WTC11 (cell line): ENCODE results near the gene RAB17. TPM values are rescaled to one million over a fixed set of nuclear protein-coding genes. Genes with fewer than 3 reads are reported as not detected.

ENCODE experiments used
- ATAC-seq: fragments of 200-7000 bp; cut with Tn5 transposase; 2 replicates; pipeline ENCODE4 v1.10.0; 2021; ENCODE audit warnings: mild to moderate bottlenecking, moderate library complexity
- CTCF ChIA-PET: fragments of 300-600 bp; sonication (Branson Sonifier 250); formaldehyde crosslinking; loops from one replicate; lab custom pipeline; 2021; ENCODE audit warnings: antibody characterized with exemption; lab: Charles Lee
- POLR2A ChIA-PET: fragments of 350-600 bp; sonication (Branson Sonifier 250); formaldehyde crosslinking; loops from one replicate; lab custom pipeline; 2021; ENCODE audit warnings: antibody characterized with exemption; lab: Charles Lee
- DNase-seq: peaks from one replicate; pipeline ENCODE4 v3.0.0; 2021; ENCODE audit warnings: low spot score
- H3K27ac Mint-ChIP-seq: 2 replicates; pipeline ENCODE4 v1.8.0; 2021; ENCODE audit warnings: mixed read lengths
- H3K27me3 Mint-ChIP-seq: 2 replicates; pipeline ENCODE4 v1.8.0; 2021; ENCODE audit warnings: low read depth, mild to moderate bottlenecking, moderate library complexity, mixed read lengths
- H3K36me3 Mint-ChIP-seq: 2 replicates; pipeline ENCODE4 v1.8.0; 2021; ENCODE audit warnings: mixed read lengths
- H3K4me1 Mint-ChIP-seq: 2 replicates; pipeline ENCODE4 v1.8.0; 2022; ENCODE audit warnings: mixed read lengths
- H3K4me3 Mint-ChIP-seq: 2 replicates; pipeline ENCODE4 v1.8.0; 2021; ENCODE audit warnings: mild to moderate bottlenecking, moderate library complexity, mixed read lengths
- H3K9me3 Mint-ChIP-seq: 2 replicates; pipeline ENCODE4 v1.8.0; 2021; ENCODE audit warnings: mixed read lengths
- FOXP1 ChIP-seq: sonication (generic); formaldehyde crosslinking; IDR thresholded peaks from 2 replicates; pipeline ENCODE4 v1.8.0; 2022; ENCODE audit warnings: missing genetic modification reagents, mild to moderate bottlenecking, moderate library complexity, borderline replicate concordance
- ZNF317 ChIP-seq: sonication (generic); formaldehyde crosslinking; IDR thresholded peaks from 2 replicates; pipeline ENCODE4 v1.8.1; 2023; ENCODE audit warnings: low read depth, mild to moderate bottlenecking, moderate library complexity, missing genetic modification reagents, borderline replicate concordance
- total RNA-seq: library from RNA; stranded (reverse); gene quantifications from 3 replicates; pipeline ENCODE4 v1.2.3, GENCODE V29; 2021
- TF ChIP-seq, protein P1 (sequence below): sonication (generic); formaldehyde crosslinking; IDR thresholded peaks from 2 replicates; pipeline ENCODE4 v1.8.0; 2023; ENCODE audit warnings: missing genetic modification reagents, mild to moderate bottlenecking, borderline replicate concordance
- TF ChIP-seq, protein P2 (sequence below): sonication (generic); formaldehyde crosslinking; IDR thresholded peaks from 2 replicates; pipeline ENCODE4 v1.8.1; 2023; ENCODE audit warnings: mild to moderate bottlenecking, missing genetic modification reagents
- TF ChIP-seq, protein P3 (sequence below): sonication (generic); formaldehyde crosslinking; IDR thresholded peaks from 2 replicates; pipeline ENCODE4 v1.8.1; 2023; ENCODE audit warnings: mild to moderate bottlenecking, missing genetic modification reagents, moderate library complexity
- TF ChIP-seq, protein P4 (sequence below): sonication (generic); formaldehyde crosslinking; conservative IDR thresholded peaks from 2 replicates; pipeline ENCODE4 v1.8.1; 2023; ENCODE audit warnings: mild to moderate bottlenecking, low read depth, missing genetic modification reagents, moderate library complexity
- TF ChIP-seq, protein P5 (sequence below): sonication (generic); formaldehyde crosslinking; IDR thresholded peaks from 2 replicates; pipeline ENCODE4 v1.8.0; 2022; ENCODE audit warnings: missing genetic modification reagents

The RAB17 gene
- total RNA-seq, 1 experiment from 2014 or later = 140 TPM

DNA sequence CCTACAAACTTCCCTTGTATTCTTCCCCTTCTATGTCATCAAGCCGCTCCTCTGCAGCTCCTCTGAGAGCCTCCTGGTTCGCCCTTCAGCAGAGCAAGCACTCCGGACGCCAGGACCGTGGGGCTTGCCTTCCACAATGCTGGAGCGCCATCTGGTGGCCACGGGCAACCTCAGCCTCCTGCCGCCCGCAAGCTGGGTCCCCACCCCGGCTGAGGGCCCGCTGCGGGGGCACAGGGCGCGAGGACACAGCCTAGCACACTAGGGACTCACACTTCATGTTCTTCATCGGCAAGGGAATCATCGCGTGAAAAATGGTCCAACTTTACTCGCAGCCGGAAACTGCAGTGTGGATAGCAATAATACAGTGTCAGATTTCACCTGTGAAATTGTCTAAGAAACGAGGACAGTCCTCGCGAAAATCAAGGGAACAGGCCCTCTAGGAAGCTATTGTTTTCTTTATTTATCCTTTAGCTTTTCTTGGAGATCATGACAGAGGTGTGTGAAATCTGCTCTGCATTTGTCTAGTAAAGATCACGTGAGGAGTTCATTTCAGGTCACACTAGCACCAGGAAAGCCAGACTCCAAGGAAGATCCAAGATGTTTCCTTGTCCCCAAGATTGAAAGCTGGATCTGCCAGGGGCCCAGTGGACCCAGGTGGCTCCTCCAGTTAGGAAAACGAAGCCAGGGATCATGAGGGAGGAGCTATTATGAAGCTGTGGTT lies 18.4 kb downstream of the RAB17 start (continued):
- TF ChIP-seq, protein P1, sequence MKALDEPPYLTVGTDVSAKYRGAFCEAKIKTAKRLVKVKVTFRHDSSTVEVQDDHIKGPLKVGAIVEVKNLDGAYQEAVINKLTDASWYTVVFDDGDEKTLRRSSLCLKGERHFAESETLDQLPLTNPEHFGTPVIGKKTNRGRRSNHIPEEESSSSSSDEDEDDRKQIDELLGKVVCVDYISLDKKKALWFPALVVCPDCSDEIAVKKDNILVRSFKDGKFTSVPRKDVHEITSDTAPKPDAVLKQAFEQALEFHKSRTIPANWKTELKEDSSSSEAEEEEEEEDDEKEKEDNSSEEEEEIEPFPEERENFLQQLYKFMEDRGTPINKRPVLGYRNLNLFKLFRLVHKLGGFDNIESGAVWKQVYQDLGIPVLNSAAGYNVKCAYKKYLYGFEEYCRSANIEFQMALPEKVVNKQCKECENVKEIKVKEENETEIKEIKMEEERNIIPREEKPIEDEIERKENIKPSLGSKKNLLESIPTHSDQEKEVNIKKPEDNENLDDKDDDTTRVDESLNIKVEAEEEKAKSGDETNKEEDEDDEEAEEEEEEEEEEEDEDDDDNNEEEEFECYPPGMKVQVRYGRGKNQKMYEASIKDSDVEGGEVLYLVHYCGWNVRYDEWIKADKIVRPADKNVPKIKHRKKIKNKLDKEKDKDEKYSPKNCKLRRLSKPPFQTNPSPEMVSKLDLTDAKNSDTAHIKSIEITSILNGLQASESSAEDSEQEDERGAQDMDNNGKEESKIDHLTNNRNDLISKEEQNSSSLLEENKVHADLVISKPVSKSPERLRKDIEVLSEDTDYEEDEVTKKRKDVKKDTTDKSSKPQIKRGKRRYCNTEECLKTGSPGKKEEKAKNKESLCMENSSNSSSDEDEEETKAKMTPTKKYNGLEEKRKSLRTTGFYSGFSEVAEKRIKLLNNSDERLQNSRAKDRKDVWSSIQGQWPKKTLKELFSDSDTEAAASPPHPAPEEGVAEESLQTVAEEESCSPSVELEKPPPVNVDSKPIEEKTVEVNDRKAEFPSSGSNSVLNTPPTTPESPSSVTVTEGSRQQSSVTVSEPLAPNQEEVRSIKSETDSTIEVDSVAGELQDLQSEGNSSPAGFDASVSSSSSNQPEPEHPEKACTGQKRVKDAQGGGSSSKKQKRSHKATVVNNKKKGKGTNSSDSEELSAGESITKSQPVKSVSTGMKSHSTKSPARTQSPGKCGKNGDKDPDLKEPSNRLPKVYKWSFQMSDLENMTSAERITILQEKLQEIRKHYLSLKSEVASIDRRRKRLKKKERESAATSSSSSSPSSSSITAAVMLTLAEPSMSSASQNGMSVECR = 0 out of 2 replicates have a peak, but pooled peaks have one; percentile 39
- TF ChIP-seq ZNF317 (CRISPR knock-in tag) = no peak
- TF ChIP-seq, protein P2, sequence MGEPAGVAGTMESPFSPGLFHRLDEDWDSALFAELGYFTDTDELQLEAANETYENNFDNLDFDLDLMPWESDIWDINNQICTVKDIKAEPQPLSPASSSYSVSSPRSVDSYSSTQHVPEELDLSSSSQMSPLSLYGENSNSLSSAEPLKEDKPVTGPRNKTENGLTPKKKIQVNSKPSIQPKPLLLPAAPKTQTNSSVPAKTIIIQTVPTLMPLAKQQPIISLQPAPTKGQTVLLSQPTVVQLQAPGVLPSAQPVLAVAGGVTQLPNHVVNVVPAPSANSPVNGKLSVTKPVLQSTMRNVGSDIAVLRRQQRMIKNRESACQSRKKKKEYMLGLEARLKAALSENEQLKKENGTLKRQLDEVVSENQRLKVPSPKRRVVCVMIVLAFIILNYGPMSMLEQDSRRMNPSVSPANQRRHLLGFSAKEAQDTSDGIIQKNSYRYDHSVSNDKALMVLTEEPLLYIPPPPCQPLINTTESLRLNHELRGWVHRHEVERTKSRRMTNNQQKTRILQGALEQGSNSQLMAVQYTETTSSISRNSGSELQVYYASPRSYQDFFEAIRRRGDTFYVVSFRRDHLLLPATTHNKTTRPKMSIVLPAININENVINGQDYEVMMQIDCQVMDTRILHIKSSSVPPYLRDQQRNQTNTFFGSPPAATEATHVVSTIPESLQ (CRISPR knock-in tag) = no peak
- TF ChIP-seq, protein P3, sequence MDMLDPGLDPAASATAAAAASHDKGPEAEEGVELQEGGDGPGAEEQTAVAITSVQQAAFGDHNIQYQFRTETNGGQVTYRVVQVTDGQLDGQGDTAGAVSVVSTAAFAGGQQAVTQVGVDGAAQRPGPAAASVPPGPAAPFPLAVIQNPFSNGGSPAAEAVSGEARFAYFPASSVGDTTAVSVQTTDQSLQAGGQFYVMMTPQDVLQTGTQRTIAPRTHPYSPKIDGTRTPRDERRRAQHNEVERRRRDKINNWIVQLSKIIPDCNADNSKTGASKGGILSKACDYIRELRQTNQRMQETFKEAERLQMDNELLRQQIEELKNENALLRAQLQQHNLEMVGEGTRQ (CRISPR knock-in tag) = no peak
- TF ChIP-seq, protein P4, sequence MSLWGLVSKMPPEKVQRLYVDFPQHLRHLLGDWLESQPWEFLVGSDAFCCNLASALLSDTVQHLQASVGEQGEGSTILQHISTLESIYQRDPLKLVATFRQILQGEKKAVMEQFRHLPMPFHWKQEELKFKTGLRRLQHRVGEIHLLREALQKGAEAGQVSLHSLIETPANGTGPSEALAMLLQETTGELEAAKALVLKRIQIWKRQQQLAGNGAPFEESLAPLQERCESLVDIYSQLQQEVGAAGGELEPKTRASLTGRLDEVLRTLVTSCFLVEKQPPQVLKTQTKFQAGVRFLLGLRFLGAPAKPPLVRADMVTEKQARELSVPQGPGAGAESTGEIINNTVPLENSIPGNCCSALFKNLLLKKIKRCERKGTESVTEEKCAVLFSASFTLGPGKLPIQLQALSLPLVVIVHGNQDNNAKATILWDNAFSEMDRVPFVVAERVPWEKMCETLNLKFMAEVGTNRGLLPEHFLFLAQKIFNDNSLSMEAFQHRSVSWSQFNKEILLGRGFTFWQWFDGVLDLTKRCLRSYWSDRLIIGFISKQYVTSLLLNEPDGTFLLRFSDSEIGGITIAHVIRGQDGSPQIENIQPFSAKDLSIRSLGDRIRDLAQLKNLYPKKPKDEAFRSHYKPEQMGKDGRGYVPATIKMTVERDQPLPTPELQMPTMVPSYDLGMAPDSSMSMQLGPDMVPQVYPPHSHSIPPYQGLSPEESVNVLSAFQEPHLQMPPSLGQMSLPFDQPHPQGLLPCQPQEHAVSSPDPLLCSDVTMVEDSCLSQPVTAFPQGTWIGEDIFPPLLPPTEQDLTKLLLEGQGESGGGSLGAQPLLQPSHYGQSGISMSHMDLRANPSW (CRISPR knock-in tag) = no peak

DNA sequence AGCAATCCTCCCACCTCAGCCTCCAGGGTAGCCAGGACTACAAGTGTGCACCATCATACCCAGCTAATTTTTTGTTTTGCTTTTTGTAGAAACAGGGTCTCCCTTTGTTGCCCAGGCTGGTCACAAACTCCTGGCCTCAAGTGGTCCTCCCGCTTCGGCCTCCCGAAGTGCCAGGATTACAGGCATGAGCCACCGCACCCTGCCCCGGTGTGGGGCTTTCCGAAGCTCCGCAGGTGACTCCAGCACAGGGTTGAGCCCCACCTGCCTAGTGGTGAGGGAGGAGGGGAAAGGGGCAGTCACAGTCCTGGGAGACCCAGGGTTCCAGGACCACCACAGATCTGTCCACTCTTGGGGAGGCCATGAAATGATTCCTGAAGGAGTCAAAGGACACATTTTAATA lies 19.0 kb downstream of the RAB17 start:
- Mint-ChIP-seq H3K36me3 (peaks cover 11% of the 10 kb centered on the region), H3K27me3 (no peaks in the 10 kb centered on the region), H3K27ac (peak overlapping the region; percentile 24; the same call in 1 of the 2 replicates), H3K4me3 (no peak overlapping the region), H3K9me3 (peaks cover 4% of the 10 kb centered on the region), H3K4me1 (peaks cover 34% of the 10 kb centered on the region)
- peak; percentile 3; the same call in 1 of the 2 replicates for ATAC-seq
- ChIA-PET POLR2A (interaction anchor here (0.7 to 1.6 kb wide), 3 partner anchors 19 to 379 kb away, joined by 3 to 11 read pairs (median 4); partner anchors contain the start of gene RAB17), CTCF (interaction anchor here (0.6 to 7.1 kb wide), 86 partner anchors 9 to 692 kb away, joined by 3 to 385 read pairs (median 6); partner anchors contain the start of genes COL6A3, COPS8, MLPH and RAB17)
- DNase-seq = no peak
- TF ChIP-seq, protein P5, sequence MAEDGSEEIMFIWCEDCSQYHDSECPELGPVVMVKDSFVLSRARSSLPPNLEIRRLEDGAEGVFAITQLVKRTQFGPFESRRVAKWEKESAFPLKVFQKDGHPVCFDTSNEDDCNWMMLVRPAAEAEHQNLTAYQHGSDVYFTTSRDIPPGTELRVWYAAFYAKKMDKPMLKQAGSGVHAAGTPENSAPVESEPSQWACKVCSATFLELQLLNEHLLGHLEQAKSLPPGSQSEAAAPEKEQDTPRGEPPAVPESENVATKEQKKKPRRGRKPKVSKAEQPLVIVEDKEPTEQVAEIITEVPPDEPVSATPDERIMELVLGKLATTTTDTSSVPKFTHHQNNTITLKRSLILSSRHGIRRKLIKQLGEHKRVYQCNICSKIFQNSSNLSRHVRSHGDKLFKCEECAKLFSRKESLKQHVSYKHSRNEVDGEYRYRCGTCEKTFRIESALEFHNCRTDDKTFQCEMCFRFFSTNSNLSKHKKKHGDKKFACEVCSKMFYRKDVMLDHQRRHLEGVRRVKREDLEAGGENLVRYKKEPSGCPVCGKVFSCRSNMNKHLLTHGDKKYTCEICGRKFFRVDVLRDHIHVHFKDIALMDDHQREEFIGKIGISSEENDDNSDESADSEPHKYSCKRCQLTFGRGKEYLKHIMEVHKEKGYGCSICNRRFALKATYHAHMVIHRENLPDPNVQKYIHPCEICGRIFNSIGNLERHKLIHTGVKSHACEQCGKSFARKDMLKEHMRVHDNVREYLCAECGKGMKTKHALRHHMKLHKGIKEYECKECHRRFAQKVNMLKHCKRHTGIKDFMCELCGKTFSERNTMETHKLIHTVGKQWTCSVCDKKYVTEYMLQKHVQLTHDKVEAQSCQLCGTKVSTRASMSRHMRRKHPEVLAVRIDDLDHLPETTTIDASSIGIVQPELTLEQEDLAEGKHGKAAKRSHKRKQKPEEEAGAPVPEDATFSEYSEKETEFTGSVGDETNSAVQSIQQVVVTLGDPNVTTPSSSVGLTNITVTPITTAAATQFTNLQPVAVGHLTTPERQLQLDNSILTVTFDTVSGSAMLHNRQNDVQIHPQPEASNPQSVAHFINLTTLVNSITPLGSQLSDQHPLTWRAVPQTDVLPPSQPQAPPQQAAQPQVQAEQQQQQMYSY (CRISPR knock-in tag) = no peak
- TF ChIP-seq FOXP1 (CRISPR knock-in tag) = 0 out of 2 replicates have a peak, but pooled peaks have one; percentile 41
